HG02870 (cell line): Measurements from ENCODE around the gene EFNA3.

Experiments
- ATAC-seq: cut with Tn5 transposase; IDR thresholded peaks from one replicate; pipeline ENCODE4 v1.9.1; 2021; ENCODE audit warnings: mild to moderate bottlenecking, moderate library complexity; ENCODE audit not compliant: unreplicated experiment

Gene EFNA3

GRCh38 chr1:155078469-155079209 is at the start of gene EFNA3:
Gene EFNA3, plus strand, starts transcription at chr1:155078837. Its CDS starts 105 bp downstream, at chr1:155078942.
- ATAC-seq: no peak

DNA sequence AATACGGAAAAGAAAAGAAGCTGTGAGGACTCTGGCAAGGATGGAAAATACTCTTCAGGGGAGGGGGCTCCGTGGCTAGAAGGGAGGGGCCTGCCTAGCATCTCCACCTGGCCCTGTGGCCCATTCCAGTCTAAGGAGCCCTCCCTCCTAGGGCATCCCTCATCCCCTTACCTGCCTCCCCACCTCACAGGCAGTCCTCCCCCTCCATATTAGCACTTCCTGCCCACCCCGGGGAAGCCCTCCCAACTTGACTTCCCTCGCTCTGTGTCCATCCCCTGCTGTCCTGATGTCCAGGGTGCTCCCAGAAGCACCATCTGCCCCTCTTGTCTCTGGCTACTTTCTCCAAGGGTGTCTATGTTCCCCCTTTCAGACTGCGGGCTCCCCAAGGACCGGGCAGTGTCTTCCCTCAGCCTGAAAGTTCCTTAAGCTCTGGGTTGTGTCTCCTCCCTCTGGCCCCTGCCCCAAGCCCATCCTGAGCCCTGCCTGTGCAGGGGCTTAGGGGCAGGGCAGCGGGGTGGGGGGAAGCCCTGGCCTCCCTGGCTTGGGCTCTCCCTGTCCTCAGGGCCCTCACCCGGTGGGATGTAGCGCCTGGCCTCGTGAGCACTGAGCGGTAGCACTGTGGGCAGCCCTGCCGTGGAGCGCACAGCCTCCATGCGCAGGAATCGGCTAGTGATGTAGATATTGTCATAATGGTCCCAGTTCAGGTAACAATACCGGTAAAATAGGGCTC is 49.0 kb upstream of the EFNA3 start:
- no peak for ATAC-seq

DNA sequence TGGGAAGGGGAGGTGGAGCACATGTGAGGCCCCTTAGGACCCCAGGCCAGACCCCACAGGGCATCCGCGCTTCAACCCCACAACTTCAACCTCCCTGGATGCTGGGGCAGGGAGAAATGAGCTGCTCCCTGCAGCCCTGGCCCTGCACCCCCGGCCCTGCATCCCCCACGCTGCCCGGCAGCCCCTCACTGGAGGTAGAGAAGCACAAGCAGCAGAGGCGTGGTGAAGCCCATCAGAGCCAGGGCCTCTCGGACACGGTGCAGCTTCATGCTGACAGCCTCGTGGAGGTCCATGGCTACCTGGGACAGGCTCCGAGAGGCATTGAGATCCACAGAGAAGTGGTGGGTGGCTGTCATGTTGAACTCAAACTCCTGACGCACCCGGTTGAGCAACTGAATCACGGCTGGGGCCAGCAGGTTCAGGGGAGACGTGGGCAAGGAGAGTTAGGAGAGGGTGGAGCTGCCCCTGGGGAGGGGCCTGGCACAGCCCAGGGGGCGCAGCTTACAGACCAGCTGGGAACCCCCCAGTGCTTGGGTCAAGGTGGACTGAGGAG is 48.3 kb upstream of the EFNA3 start:
- no peak for ATAC-seq

DNA sequence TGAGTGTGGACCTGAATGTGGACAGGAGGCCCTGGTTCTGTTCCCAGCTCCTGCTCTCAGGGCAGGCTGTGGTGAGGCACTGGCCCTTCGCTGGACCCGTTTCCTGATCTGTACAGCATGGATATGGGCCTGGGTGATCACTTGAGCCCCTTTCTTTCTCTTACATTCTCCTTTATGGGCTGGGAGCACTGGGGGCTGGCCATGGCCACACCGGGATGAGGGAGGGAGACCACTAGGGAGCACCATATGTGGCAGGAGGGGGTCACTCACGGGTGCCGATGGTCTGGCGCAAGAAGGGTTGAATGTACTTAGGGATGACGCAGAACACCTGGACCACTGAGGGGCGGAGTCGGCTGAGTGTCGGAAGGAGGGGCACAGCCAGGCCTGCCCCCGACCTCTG is 47.7 kb upstream of the EFNA3 start:
- ATAC-seq: no peak

DNA sequence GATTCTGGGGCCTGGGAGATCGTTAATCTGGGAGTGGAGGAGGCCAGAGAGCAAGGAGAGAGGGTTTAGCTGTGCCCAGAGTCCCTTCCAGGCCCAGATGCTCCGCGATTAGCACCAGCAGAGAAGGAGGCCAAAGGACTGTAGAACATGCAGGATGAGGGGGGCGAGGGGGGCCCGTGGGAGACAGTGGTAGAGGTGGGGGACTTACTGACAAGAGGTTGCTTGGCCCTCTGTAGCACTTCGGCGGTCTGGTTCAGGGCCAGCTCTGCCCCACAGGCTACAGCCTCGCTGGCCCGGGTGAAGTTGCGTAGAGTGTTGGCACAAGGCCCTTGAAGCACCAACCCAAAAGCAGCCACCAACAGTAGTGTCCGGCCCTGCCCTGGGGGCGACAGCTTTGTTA is 45.8 kb upstream of the EFNA3 start:
- ATAC-seq: no peak

DNA sequence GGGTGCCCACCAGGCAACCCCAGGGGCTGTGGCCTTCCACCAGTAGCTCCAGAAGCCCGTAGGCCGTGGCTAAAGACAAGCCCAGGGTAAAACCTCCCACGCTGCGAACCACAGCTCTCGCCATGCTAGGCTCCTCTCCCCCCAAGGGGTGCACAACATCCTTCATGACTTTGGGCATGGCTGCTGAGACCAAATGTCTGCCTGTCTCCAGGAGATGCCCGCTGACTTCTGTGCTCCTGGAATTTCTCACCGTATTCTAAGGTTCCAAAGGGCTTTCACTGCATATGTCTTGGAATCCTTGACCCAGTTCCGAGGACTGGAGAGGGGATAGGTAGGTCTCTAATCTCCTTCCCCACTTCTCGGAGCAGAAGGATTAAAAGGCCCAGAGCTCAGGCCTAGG is 45.1 kb upstream of the EFNA3 start, which contains the start of the genes DCST1 and DCST2:
TSS of gene DCST1 (plus strand) at position 301 of the 400 bp plus-strand sequence. CDS start 213 bp downstream, outside the sequence.
TSS of gene DCST2 (minus strand) at position 258 of the 400 bp plus-strand sequence. CDS start at position 178, 80 bp downstream.
- ATAC-seq: no peak

- ATAC-seq: no peak
Observed at GRCh38 chr1:155034318-155035208, 44.1 kb upstream of the EFNA3 start.

- ATAC-seq: no peak
Observed at GRCh38 chr1:155035936-155036335, 42.7 kb upstream of the EFNA3 start.

DNA sequence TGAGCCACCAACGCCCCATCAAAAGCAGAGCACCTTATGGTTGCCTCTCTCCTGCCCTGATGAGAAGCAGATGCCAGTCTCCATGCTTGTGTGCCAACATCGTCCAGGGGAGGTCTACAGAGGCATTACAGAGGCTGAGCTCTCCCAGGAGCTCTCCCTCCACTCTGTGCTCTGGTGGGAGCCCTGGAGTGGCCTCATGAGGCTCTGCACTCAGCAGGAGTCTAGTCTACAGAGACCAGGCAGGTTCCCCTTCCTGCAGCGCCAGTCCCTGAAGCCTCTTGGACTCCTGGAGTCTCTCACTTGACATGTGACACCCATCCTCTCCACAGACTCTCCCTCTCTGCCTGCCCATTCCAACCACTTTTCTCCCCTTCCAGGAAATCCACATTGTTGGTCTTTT is 41.6 kb upstream of the EFNA3 start:
- no peak for ATAC-seq

- no peak for ATAC-seq
Observed at GRCh38 chr1:155037851-155038441, 40.7 kb upstream of the EFNA3 start.

DNA sequence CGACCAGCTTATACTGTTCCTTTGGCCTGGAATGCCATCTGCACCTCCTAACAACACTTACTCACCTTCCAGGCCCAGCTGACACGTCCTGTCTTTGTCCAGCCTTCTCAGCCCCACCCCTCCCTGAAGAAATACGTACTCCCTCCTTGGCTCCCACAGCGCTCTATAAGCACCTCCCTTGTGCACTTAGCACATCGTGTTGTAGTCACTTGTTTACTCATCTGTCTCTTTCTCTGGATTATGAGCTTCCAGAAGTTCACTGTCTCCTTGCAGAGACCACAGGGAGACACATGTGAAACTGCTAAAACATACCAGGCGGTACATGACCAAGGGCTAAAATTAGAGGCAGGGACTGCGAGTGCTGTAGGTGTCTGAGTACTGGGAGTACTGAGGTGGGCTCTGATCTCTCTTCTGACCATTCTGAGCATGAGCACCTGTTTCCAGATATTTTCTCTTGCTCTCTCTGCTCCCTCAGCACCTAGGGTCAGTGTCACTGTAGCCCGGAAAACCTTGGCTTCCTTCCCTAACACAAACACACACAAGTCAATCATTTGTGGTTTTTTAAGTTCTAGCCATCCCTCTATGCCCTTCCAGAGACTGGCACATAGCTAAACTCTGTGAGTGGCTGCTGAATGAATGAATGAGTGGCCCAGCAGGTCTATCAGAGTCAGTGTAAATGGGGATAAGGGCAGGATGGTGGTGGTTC is 39.9 kb upstream of the EFNA3 start:
- no peak for ATAC-seq

- no peak for ATAC-seq
Observed at GRCh38 chr1:155039308-155039669, 39.3 kb upstream of the EFNA3 start.

- no peak for ATAC-seq
Observed at GRCh38 chr1:155040358-155041093, 38.1 kb upstream of the EFNA3 start.

DNA sequence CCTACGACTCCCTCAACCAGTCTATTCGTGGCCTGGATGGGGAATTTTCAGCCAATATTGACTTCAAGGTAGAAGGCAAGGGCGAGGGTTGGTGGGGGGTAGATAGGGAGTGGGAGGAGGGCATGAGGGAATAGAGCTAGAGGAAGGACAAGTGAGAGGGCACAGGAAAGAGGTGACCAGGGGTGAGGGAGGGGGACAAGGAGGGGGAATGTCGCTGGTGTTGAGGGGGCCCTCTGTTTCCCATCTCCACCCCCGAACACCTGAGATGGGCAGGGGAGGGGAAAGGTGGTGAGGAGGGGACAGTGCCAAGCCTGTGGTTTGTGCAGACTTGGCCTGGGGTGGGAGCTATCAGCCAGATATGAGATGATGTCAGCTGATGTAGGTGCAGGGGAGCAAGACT is 35.8 kb upstream of the EFNA3 start:
- ATAC-seq: no peak

- ATAC-seq: no peak
Observed at GRCh38 chr1:155043301-155043702, 35.3 kb upstream of the EFNA3 start.

GRCh38 chr1:155043793-155044192 is 34.8 kb upstream of the EFNA3 start:
- ATAC-seq: no peak

DNA sequence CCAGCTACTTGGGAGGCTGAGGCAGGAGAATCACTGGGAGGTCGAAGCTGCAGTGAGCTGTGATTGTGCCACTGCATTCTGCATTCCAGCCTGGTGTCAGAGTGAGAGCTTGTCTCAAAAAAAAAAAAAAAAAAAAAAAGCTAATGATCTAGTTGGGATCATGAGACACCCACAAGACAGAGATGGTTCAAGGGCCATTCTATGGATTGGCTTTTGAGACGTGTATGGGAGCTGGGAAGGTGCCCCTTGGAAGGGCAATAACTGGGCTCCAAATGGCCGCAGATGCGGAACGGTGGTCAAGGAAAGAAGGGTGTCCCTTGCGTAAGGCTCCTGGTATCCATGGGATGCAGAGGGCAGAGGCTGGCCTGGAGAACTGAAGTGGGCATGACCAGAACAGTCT is 34.3 kb upstream of the EFNA3 start:
- no peak for ATAC-seq

DNA sequence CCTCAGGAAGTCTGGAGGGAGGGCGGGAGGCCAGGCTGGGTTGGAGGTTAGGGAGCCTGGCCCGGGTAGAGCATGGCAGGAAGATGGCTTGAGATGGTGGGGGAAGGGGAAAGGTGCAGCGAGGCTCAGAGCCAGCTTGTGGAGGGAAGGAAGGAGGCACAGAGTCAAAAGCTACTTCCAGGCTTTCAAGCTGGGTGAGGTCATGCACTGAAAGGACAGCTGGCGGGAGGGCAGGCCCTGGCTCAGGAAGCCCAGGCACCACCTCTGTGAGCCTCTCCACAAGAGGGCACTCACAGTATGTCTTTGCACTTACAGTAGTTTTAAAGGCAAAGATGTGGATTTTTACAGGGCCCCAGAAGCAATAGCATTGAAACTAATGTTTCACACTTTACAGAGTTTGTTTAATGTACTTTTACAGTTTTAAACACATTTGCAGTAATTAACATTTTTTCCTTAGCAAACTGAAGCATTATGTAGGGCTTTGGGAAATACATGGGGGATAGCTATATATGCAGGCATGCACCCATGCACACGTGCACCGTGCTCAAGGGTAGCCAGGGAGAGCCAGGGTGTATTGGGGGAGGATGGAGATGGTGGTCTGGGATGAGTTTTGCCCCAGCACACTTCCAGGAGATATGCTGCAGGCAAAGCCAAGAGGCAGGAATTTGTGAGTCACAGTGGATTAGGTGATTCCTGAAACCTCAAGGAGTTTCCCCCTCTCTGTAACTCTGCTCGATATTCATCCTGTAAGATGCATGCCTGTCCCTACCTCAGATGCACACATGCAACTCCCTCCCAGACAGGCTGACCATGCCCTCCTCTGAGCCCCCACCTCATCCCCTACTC is 33.6 kb upstream of the EFNA3 start:
- no peak for ATAC-seq
